DMS153 (cell line): ENCODE results near the gene SART3.
"Not testable (repeated sequence)": the region's sequence is repeated elsewhere in the genome, so short reads cannot be mapped to it uniquely, and the experiment has no call there.

ENCODE experiments used
- DNase-seq: peaks from one replicate; lab custom pipeline; 2025; lab: John Stamatoyannopoulos, UW

The SART3 gene

DNA sequence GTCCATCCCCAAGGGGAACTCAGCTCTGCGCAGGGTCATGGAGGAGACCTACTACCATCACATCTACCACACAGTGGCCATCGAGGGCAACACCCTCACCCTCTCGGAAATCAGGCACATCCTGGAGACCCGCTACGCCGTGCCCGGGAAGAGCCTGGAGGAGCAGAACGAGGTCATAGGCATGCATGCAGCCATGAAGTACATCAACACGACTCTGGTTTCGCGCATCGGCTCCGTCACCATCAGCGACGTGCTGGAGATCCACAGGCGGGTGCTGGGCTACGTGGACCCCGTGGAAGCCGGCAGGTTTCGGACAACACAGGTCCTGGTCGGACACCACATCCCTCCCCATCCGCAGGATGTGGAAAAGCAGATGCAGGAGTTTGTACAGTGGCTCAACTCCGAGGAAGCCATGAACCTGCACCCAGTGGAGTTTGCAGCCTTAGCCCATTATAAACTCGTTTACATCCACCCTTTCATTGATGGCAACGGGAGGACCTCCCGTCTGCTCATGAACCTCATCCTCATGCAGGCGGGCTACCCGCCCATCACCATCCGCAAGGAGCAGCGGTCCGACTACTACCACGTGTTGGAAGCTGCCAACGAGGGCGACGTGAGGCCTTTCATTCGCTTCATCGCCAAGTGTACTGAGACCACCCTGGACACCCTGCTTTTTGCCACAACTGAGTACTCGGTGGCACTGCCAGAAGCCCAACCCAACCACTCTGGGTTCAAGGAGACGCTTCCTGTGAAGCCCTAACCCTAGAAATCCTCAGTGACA lies 42.1 kb downstream of the SART3 start:
- no peak for DNase-seq

DNA sequence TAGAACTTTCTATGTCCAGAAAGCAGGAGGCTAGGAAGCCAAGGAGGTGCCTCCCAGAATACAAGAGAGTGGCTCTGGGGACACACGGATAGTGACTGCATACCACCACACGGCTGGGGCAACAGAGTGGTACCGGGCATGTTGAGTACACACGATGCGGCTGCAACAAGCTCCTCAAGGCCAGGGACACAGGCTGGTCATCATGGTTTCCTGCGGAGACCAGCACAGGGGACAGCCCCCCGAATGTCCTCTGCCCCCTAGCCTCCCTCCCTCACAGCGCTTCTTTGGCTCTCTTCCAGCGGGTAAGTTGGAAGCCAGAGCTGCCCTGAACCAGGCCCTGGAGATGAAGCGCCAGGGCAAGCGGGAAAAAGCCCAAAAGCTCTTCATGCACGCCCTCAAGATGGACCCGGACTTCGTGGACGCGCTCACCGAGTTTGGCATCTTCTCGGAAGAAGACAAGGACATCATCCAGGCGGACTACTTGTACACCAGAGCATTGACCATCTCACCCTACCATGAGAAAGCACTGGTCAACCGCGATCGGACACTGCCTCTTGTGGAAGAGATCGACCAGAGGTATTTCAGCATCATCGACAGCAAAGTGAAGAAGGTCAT lies 42.8 kb downstream of the SART3 start:
- no peak for DNase-seq

DNA sequence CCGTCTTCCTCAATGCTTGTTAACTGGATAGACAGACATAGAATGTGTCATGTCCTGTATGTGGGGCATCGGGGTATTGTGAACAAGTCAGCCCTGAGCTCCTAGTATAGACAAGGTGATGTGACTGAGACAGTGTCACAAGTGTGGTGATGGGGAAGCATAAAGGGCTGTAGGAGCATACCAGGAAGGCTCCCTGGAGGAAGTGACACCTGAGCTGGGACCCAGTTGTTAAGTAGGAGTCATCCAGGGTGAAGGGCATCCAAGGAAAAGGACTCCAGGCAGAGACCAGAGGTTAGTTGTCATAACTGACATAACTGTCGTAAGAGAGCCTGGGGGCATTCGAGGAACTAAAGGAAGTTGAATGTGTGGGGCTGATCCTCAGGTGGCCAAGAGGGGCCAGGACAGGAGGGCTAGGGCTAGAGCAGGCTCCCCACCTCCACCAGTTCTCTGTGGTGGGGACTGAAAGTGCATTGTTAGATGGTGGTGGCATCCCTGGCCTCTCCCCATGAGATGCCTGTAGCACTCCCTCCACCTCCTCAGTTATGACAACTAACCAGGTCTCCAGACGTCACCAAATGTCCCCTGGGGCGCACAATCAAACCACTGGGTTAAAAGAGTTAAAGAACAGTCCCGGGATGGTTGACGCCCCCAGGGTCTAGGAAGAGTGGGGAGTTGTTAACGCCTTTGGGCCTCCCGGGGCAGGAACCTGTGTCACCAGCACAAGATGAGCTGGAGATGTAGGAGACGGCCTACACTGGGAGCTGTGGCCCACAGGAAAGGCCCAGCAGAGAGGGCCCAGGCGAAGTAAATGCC lies 43.5 kb downstream of the SART3 start:
- no peak for DNase-seq

DNA sequence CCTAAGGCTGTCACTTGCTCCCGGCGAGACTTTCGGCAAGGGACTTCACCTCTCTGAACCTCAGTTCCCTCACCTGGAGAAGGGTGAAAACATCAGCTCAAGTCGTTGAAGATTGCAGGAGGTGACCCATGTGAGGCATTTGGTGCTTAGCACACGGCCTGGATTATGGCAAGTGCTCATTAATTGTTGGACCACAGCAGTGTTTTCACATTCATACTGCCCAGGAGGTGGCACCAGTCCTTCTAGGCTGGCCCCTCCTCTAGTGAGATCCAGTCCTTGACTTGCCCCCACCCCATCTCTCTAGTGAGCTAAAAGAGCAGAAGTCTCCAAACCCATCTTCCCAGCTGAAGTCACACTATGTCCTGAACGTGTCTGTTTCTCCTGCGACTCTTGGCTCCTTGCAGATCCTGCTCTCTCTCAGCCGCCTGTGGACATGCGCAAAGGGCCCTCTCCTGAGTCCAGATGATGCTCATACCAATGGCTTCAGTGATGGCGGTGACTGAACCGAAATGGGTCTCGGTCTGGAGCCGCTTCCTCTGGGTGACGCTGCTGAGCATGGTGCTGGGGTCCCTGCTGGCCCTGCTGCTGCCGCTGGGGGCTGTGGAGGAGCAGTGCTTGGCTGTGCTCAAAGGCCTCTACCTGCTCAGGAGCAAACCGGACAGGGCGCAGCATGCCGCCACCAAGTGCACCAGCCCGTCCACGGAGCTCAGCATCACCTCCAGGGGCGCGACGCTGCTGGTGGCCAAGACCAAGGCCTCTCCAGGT lies 44.3 kb downstream of the SART3 start:
- DNase-seq: no peak

DNA sequence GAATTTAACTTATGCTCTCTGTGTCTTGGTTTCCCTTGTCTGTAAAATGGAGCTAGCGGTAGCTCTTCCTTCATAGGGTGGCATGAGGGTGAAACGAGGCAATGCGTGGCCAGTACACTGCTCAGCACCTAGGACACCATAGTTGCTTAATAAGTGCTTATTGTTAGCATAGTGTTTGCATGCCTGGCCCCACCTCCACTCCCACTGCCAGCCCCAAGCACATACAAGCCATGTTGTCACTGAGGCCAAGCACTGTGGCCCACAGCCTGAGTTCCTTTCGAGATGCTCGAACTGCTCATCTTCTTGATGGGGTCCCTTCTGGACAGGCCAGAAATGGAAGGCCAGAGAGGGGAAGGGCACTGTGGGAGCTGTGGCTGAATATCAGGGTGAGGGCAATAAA lies 45.1 kb downstream of the SART3 start:
- DNase-seq: no peak

DNA sequence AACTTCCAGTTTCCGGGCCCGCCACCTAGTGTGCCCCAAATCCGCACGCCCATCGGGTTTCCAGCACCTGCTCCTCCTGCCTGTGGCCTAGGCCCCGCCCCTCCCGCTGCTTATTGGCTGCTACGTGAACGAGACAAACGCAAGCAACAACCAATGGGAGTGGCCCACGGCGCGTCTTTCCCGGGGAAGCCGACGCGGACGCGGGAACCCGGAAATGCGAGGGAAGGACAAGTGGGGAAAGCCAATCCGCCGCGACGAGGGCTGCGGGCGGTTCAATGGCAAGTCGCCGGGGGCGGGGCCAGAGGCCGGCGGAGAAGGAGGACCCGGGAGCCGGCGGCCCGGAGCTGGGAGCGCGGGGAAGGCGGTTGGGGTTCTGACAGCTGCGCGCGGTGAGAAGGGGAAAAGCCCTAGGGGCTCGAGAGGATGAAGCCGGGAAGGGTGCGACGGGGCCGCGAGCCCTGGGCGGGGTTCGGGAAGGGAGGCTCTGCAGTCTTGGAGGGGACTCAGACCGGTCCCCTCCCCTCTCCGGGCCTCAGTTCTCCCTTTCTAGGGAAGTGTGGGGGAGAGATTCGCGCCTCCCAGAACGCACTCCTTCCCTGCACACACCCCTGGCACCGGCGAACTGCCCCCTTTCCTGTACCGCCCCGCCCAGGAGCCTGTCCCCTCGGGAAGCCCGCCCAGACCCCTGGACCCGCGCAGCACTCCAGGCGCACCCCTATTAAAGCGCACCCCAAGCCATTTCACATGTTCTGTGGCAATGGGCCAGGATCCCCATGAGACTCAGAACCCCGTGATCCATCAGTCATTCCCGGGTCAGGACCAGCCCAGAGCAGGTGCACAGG lies 45.8 kb downstream of the SART3 start, which contains the start of gene FICD:
FICD (plus strand) TSS at position 305 of the 842 bp plus-strand sequence. CDS start 1,696 bp downstream, outside the sequence.
- DNase-seq: peak; percentile 98

DNA sequence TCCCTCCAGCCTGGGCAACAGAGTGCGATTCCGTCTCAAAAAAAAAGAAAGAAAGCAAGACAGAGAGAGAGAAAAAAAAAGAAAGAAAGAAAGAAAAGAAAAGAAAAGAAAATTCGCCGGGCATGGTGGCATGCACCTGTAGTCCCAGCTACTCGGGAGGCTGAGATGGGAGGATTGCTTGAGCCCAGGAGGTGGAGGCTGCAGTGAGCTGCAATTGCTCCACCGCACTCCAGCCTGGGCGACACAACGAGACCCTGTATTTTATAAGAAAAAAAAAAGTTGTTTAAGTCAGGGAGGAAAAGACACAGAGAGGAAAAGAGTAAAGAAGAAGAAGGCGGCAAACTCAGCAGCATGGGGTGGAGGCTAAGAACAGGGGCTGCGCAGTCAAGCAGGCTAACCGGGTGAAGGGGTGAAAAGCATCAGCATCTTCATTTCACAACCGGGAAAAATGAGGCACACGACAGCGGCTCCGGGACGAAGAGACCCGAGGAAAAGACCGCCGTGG lies 46.5 kb downstream of the SART3 start:
- no peak for DNase-seq

DNA sequence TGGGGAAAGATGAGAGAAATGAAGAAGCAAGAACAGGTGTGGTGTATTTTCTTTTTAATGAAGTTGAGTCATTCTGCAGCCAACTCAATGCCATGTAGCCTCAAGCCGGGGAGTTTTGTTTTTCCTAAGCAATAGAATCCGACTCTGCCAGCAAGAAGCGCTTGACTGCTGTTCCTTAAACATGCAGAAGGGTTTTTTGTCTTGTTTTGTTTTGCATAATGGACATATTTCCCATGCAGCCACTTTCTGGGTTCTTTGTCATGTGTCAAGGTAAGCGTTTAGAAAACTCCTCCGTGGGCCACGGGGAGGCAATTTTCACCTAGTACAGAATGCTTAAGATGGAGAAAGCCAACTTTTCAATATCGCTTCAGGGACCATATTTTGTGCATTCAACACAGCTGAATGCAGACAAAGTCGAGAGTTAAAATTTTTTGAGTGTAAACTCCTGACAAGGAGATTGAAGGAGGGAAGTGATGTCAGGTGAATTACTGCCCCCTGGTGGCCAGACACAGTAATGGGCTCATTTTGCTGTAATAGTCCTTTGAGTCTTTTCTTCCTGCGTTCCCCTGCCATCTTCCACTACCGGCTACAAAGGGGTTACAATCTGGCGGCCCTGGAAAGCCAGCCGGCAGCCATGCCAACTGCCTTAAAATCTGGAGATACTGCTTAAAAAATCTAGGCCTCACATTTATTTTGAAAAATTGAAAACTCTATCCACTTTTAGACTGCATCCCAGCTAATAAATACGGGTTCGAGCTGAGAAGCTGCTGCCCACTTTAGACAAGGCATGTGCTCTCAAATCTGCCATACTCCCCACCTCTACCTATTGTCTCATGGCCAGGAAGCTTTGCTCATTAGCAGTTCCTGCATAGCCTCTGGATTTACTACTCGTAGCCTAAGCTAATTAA lies 49.1 kb downstream of the SART3 start:
- DNase-seq: peak; percentile 30

DNA sequence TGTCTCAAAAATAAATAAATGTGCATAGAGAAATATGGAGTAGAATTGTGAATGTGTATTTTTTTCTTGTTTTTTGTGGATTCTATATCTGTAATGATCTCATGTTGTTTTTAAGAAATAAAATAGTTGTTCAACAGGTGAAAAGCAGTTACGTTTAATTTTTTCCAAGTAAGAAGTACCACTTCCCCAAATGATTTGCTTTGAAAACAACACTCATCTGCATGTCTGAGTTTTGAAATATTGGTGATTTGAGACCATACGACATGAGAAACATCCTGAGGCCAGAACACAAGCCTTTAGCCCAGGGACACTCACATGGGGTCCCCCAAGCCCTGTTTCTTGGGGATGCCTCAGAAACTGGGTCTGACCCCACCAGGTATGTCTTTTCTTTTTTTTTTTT lies 50.1 kb downstream of the SART3 start:
- DNase-seq: no peak

DNA sequence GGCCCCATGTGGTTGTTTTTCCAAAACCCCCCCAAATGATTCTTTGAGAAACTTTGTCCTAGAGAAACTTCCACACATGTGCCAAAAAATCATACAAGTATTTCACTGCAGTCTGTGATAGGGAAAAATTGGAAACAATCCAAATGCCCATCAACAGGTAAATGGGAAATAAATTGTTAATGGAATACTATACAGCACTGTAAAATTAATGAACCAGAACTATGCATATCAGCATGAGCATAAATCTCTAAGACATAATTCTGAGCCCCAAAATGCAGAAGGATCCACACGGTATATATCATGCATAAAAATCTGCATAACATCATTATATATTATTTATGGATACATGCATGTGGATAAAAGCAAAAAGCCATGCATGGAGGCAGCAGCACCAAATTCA lies 51.2 kb downstream of the SART3 start:
- no peak for DNase-seq

DNA sequence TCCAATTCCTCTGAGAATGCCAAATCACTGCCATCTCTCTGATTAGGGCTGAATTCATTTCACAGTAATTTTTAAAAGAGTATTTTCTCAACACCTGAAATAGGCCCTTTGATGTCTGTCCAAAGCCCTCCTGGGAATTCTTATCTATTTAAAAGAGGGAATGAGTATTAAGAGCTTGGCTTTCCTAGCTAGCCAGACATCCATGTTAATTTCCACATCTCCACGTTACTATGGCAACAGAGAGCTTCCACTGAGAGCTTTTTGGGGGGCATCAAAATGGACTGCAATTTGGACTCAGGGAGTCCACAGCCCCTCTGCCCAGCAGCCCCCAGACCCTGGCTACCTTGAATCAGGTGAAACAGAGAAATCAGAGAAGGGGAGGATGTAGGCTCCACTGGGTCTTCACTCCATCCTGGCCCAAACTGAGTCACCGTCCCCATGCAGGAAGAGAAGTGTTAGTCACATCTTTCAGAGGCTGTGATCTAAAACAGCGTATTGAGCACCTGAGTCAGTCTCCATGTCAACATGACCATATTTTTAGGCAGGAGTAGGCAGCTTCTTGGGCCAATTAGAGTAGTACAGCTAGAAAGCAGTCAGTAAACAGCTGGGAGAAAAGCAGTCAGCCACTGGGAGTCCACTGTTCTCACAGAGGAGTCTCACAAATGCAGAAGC lies 52.9 kb downstream of the SART3 start:
- DNase-seq: no peak

DNA sequence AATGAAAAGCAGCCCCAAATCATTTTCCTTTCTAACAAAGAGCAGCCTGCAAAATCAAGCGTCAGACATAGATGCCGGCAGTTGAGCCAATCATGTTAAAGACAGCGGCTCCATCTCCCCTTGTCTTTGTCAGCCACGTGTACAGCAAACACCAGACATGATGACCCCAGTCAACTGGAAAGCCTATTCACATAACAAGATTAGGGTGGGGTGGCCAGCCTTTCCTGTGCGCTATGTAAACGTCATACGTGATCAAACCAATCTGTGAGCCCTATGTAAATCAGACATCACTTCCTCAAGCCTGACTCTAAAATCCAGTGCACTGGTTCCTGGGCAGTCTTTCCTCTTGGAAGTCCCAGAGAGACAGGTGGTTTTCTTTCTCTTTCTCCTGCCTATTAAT lies 55.8 kb downstream of the SART3 start:
- DNase-seq: no peak

DNA sequence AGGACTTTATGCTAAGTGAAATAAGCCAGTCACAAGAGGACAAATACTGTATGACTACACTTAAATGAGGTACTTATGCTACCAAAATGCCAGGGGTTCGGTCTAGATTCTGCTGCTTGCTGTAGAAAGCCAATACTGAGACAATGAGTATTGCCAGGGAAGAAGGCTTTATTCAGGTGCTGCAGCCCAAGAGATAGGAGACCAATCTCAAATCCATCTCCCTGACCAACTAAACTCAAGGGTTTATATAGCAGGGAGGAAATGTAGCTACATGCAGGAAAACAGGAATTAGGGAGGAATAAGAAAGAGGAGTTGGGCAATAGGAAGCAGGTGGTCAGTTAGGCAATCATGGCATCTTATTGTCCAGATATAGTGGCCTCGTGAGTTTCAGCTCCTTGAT lies 58.1 kb downstream of the SART3 start:
- no peak for DNase-seq

DNA sequence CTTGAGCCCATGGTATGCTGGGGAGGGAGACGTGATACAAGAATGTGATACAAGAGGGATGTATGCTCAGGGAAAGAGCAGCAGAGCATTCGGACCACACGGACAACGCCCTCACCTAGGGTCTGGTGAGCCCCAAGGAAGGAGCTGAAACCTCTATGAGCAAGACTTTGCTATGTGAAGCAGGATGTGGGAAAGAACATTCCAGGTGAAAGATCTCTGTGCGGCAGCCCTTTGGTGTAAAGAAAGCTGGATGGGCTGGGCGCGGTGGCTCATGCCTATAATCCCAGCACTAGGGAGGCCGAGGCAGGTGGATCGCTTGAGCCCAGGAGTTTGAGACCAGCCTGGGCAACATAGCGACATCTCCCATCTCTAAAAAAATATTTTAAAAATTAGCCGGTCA lies 62.8 kb downstream of the SART3 start:
- DNase-seq: no peak

DNA sequence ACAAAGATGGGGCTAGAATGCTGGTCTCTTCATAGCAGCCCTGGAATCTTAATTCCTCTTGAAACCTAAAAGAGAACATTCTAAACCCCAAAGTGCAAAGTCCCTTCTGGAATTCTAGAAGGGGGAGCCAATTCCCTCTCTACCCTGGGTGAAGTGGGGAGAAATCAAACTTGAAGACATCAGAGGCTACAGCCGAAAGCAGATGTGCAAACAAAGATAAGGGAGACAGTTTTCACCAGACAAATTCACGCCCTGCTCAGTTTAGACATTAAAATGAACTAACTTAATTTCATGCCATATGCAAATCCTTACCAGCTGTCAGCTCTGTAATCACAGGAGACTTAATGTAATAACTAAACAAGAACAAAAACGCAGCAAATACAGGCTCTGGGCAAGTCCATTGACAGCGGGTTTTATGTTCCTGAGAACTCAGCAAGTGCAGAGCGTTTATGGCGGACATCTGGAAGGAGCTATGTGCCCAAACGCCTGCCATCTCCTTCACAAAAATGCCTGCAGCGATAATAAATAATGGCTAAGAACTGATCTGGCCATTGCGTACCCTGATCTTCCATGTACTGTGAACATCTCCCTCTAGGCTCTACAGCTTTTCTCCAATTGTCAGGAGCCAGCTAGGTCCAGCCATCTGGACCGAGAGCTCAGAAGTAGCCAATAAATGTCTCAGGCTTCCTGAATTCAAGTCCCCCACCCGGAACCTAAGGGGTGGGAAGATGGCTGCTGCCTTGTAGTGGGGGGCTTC lies 65.0 kb downstream of the SART3 start:
- DNase-seq: no peak

DNA sequence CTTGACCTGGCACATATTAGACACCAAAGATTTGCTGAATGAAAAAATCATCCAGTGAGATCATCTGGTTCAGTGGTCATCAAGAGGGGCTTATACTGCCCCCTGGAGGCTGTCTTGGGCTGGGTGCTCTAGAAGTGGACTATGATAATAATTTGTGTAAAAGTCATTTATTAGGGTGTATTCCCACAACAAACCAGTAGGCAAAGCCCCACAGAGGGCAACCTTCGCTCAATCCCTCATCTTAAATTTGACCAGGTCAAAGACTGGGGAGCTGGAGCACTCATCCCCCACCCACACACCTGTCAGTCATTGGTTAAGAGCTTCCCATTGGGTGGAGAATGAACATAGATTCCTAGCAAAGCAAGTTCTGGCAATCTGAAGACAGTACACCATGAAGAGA lies 65.9 kb downstream of the SART3 start:
- peak; percentile 2 for DNase-seq

DNA sequence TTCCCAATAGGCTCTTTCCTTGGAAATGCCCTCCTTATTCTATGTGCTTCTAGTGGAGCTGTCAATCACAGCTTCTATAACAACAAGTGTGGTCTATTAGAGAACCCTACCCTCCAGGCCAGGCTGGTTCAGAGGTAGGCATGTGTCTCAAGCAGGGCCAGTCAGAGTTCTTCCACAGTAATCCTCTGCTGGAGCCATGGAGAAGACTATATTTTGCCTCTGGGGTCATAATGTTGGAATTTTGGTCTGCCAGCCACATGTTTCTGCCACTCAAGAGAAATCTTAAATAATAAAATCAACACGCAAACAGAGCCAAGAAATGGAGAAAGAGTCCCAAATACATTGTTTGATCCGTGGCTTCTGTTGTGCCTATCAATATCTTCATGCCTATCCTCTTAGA lies 69.7 kb downstream of the SART3 start:
- DNase-seq: no peak

DNA sequence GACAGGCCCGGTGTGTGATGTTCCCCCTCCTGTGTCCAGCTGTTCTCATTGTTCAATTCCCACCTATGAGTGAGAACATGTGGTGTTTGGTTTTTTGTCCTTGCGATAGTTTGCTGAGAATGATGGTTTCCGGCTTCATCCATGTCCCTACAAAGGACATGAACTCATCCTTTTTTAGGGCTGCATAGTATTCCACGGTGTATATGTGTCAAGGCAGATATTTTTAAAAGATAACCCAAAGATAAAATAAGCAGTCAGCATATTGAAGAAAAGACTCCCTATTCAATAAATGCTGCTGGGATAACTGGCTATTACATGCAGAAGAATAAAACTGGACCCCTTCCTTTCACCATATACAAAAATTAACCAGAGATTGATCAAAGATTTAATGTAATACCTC lies 73.9 kb downstream of the SART3 start:
- not testable (repeated sequence) for DNase-seq

DNA sequence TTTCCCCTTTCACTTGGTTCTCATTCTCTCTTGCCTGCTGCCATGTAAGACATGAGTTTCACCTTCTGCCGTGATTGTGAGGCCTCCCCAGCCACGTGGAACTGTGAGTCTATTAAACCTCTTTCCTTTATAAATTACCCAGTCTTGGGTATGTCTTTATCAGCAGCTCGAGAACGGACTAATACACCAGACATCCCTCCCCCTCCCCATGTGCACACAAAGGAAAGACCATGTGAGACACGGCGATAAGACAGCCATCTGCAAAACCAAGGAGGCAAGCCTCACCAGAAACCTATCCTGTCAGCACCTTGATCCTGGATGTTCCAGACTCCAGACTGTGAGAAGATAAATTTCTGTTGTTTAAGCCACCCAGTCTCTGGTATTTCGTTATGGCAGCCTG lies 75.6 kb downstream of the SART3 start:
- DNase-seq: not testable (repeated sequence)
